ENCODE measurements around the gene RASGRF1. TPM values are rescaled to one million over a fixed set of nuclear protein-coding genes. Genes with fewer than 3 reads are reported as not detected.

Gene RASGRF1
- total and polyA plus RNA-seq, 9 of the 15 experiments (the other 6 are each of a cell fraction or from before 2014, with no cell fraction given), result 0.03 to 0.58 (median 0.06) TPM; not detected in 1

GRCh38 chr15:78944669-78945407 is 145.7 kb downstream of the RASGRF1 start, which contains the start of gene CTSH (continued):
- TF ChIP-seq ZBTB40 (IDR thresholded peaks at IDR 0.05), result peak; percentile 39; the same call in 1 of the 2 replicates
- no peak for TF ChIP-seq ZBTB40 (CRISPR knock-in tag; IDR thresholded peaks at IDR 0.05)
- TF ChIP-seq SIN3A (IDR thresholded peaks at IDR 0.05; ENCODE audit: borderline replicate concordance in 2 of 2, control insufficient read depth in 1 of 2, low read depth in 2 of 2, low read length in 2 of 2), result peak in 1 of 2 experiments; percentile 41; a peak in 1 of 4 replicates
- no peak for TF ChIP-seq MBD1 (CRISPR knock-in tag; IDR thresholded peaks at IDR 0.05)
- TF ChIP-seq ZNF449 (CRISPR knock-in tag; IDR thresholded peaks at IDR 0.05), result no peak
- TF ChIP-seq TBP (optimal IDR thresholded peaks at IDR 0.05; ENCODE audit: low read depth, low read length), result peak; percentile 71
- peak; percentile 97 for TF ChIP-seq ZNF740 (CRISPR knock-in tag; IDR thresholded peaks at IDR 0.05)
- peak in 1 of 2 experiments; percentile 92; a peak in 2 of 4 replicates for TF ChIP-seq ZNF740 (tag; IDR thresholded peaks at IDR 0.05)
- TF ChIP-seq ZZZ3 (IDR thresholded peaks at IDR 0.05), result no peak
- TF ChIP-seq HMG20A (CRISPR knock-in tag; conservative IDR thresholded peaks at IDR 0.05), result no peak
- no peak for TF ChIP-seq FOXO4 (CRISPR knock-in tag; IDR thresholded peaks at IDR 0.05)
